GM12892 (cell line): ENCODE results near the gene SDF2.

Experiments
- POLR2A ChIP-seq: IDR thresholded peaks from 2 replicates; pipeline ENCODE4 v1.6.1; 2011; ENCODE audit warnings: low read depth, low read length, control low read depth
- POLR2AphosphoS5 ChIP-seq: IDR thresholded peaks from 2 replicates; pipeline ENCODE4 v1.6.1; 2011; ENCODE audit warnings: low read depth, low read length, control low read depth
- TAF1 ChIP-seq: IDR thresholded peaks from 2 replicates; pipeline ENCODE4 v1.6.1; 2011; ENCODE audit warnings: low read depth, mild to moderate bottlenecking, control low read depth, low read length, borderline replicate concordance

- TF ChIP-seq POLR2A (no peak), POLR2AphosphoS5 (no peak), TAF1 (no peak)
These were observed 41.7 kb downstream of the SDF2 start for GRCh38 chr17:28620010-28620409.
